ENCODE data around the gene RBM20. TPM values are rescaled to one million over a fixed set of nuclear protein-coding genes. Genes with fewer than 3 reads are reported as not detected.
A peak's percentile ranks its signal among the peaks of the same experiment; 100 is the strongest.

RBM20 gene
- total and polyA plus RNA-seq, 7 experiments from 2014 or later = 0.16 to 1.7 (median 0.37) TPM; not detected in 1

DNA sequence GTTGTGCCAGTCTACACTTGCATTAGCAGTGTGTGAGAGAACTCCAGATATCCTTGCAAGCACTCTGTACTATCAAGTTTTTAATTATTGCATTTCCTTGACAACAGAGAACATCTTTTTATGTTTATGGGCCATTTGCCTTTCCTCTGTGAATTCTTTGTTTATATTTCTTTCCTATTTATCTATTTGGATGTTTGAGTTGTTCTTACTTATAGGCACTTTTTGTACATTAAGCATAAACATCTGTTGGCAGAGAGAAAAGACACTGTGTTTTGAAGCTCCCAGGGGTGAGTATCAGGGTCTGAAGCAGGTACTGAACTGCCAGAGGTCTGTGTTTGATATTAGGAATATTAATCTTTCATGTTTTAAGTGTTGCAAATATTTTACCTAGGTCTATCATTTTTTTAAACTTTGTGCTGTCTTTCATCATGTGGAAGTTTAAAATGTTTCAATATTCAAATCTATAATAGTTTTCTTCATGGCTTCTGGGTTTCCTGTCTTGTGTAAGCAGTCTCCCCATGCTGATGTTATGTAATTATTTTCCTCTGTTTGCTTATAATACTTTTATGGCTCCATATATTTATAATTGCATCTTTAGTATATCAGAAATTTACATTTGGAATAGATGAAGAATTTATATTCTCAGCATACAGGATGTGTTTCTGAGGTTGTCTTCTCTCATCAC lies 209.9 kb downstream of the RBM20 start:
- intact Hi-C loops (cut with micrococcal nuclease) = no loop called here
- DNase-seq = no peak
- Mint-ChIP-seq H3K27me3 (no peaks in the 10 kb centered on the region), H3K4me3 (peak overlapping the region in 7 of 10 donors; percentile 17 to 67 (median 58)), H3K27ac (peak overlapping the region in 8 of 9 donors; percentile 33 to 84 (median 63)), H3K9me3 (peaks cover 0 to 4% (median 0%) of the 10 kb centered on the region in 11 donors), H3K4me1 (peaks cover 48 to 92% (median 88%) of the 10 kb centered on the region in 7 donors), H3K36me3 (peaks cover 0 to 27% (median 0%) of the 10 kb centered on the region in 5 donors)
- ChIA-PET CTCF (interaction anchor here (0.9 kb wide), 1 partner anchor 28 kb away, joined by 3 read pairs; no protein-coding TSS in a partner anchor), POLR2A (interaction anchor here (1.0 to 3.0 kb wide), 10 partner anchors 9 to 52 kb away, joined by 3 to 21 read pairs (median 8); partner anchors contain the start of gene PDCD4)
- H3K4me1 ChIP-seq (ENCODE audit: control insufficient read depth in 2 of 2, insufficient read depth in 2 of 2, low read length in 2 of 2) = peaks cover 80 to 82% of the 10 kb centered on the region in 2 donors
- no peaks in the 10 kb centered on the region for H3K27me3 ChIP-seq (ENCODE audit: control insufficient read depth in 2 of 2, insufficient read depth in 2 of 2, low read length in 2 of 2)
- H3K9me3 ChIP-seq (ENCODE audit: control insufficient read depth in 2 of 3, low read length in 3 of 3) = no peaks in the 10 kb centered on the region
- H3K36me3 ChIP-seq (ENCODE audit: control insufficient read depth in 2 of 3, insufficient read depth in 3 of 3, low read length in 3 of 3) = no peaks in the 10 kb centered on the region
- H3K27ac ChIP-seq (ENCODE audit: low read depth, low read length) = no peak overlapping the region
- H3K4me3 ChIP-seq (ENCODE audit: low read length) = no peak overlapping the region
- ATAC-seq = no peak

DNA sequence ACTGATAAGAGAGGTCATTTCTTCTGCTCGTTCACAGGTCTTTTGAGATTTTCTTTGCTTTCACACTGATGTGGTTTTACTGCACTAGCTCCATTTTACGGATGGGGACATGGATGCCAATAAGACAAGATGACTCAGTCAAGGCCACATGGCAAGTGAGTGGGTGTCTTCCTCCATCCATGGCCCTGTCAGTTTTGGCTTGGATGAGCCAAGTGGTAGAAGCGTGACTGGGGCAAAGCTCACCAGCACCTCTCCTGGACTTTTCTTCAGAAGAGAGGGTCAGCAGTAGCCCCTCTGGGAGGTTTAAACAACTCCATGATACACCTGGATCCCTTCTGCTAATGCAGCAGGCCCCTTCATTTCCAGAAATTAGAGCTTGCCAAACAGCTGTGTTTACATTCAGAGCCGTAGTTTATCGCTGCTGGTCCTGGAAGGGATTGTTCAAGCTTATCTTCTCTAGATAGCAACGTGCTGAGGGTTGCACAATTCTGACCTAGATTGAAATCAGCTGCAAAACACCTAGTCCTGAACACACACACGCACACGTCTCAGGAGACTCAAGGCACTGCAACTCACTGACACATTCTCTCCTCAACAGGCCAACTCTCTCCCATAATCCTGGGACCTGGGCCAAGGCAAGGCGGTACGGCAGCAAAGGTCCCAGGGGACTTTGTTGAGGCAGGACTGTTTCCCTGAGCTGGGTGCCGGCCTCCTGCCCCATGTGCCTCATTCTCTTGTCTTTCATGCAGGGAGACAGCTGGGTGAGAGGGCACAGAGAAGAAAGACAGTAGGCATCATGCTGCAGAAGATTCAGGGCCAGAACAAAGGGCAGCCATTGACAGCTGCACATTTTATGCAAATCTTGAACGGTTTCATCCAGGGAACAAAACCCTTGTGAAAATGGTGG lies 213.4 kb downstream of the RBM20 start:
- no peaks in the 10 kb centered on the region for H3K27me3 ChIP-seq (ENCODE audit: control insufficient read depth in 2 of 2, insufficient read depth in 2 of 2, low read length in 2 of 2)
- Mint-ChIP-seq H3K27ac (peak overlapping the region; percentile 67 to 100 (median 97)), H3K27me3 (no peaks in the 10 kb centered on the region), H3K4me1 (peaks cover 54 to 92% (median 88%) of the 10 kb centered on the region in 7 donors), H3K4me3 (peak overlapping the region in 9 of 10 donors; percentile 29 to 79 (median 65)), H3K9me3 (peaks cover 0 to 5% (median 0%) of the 10 kb centered on the region in 11 donors), H3K36me3 (peaks cover 0 to 28% (median 0%) of the 10 kb centered on the region in 5 donors)
- peak; percentile 19 for ATAC-seq
- ChIA-PET CTCF (interaction anchor here (0.6 to 4.7 kb wide), 9 partner anchors 10 to 88 kb away, joined by 3 to 22 read pairs (median 4); no protein-coding TSS in a partner anchor), POLR2A (interaction anchor here (0.7 to 6.7 kb wide), 17 partner anchors 10 to 54 kb away, joined by 3 to 76 read pairs (median 5); partner anchors contain the start of gene PDCD4)
- no peaks in the 10 kb centered on the region for H3K36me3 ChIP-seq (ENCODE audit: control insufficient read depth in 2 of 3, insufficient read depth in 3 of 3, low read length in 3 of 3)
- no peak overlapping the region for H3K4me3 ChIP-seq (ENCODE audit: low read length)
- H3K9me3 ChIP-seq (ENCODE audit: control insufficient read depth in 2 of 3, low read length in 3 of 3) = no peaks in the 10 kb centered on the region
- H3K4me1 ChIP-seq (ENCODE audit: control insufficient read depth in 2 of 2, insufficient read depth in 2 of 2, low read length in 2 of 2) = peaks cover 81 to 89% of the 10 kb centered on the region in 2 donors
- no peak for DNase-seq
- intact Hi-C loops (cut with micrococcal nuclease) = no loop called here
- peak overlapping the region; percentile 83 for H3K27ac ChIP-seq (ENCODE audit: low read depth, low read length)

DNA sequence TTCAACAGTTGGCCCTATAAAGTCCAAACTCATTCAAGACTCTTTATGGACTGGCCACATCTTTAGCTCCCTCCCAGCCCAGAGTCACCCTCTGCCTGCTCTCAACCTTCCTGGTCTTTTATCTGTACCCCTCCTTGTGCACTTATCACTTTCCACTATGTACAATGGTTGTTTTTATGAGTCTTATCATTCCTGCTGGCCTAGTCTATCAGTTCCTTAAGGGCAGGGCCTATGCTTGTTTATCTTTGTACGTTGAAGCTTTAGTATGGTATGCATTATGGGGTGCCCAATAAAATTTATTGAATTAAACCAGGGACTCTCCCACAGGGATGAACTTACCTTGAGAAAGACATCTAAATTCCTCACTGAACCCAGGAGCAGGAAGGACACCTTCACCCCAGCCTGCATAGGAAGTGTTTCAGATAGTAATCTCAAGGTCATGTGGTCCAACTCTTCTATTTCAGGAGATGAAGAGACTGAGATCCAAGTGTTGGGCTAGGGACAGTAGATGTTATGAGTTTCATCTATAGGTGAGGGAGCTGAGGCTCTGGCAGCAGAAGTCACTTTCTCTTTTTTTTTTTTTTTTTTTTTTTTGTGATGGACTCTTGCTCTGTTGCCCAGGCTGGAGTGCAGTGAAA lies 214.3 kb downstream of the RBM20 start:
- intact Hi-C loops (cut with micrococcal nuclease) = no loop called here

GRCh38 chr10:110859206-110859972 lies 215.3 kb downstream of the RBM20 start:
- CTCF ChIA-PET = interaction anchor here (1.0 to 4.7 kb wide), 4 partner anchors 9 to 56 kb away, joined by 3 to 22 read pairs (median 10); no protein-coding TSS in a partner anchor
- no peak for DNase-seq
- H3K9me3 Mint-ChIP-seq = peaks cover 0 to 5% (median 0%) of the 10 kb centered on the region in 11 donors
- H3K4me1 Mint-ChIP-seq = peaks cover 55 to 92% (median 88%) of the 10 kb centered on the region in 7 donors
- Histone ChIP-seq H3K27me3 (ENCODE audit: control insufficient read depth in 2 of 2, insufficient read depth in 2 of 2, low read length in 2 of 2) (no peaks in the 10 kb centered on the region), H3K36me3 (ENCODE audit: control insufficient read depth in 2 of 3, insufficient read depth in 3 of 3, low read length in 3 of 3) (no peaks in the 10 kb centered on the region), H3K4me3 (ENCODE audit: low read length) (peak overlapping the region; percentile 1), H3K27ac (ENCODE audit: low read depth, low read length) (peak overlapping the region; percentile 83), H3K9me3 (ENCODE audit: control insufficient read depth in 2 of 3, low read length in 3 of 3) (no peaks in the 10 kb centered on the region), H3K4me1 (ENCODE audit: control insufficient read depth in 2 of 2, insufficient read depth in 2 of 2, low read length in 2 of 2) (peaks cover 82 to 89% of the 10 kb centered on the region in 2 donors)
- H3K27ac Mint-ChIP-seq = peak overlapping the region; percentile 94 to 100 (median 97)
- ATAC-seq = no peak
- intact Hi-C loops (cut with micrococcal nuclease) = no loop called here
- H3K27me3 Mint-ChIP-seq = no peaks in the 10 kb centered on the region
- peaks cover 0 to 35% (median 0%) of the 10 kb centered on the region in 5 donors for H3K36me3 Mint-ChIP-seq
- H3K4me3 Mint-ChIP-seq = peak overlapping the region; percentile 7 to 79 (median 68)
- POLR2A ChIA-PET = interaction anchor here (0.7 to 6.7 kb wide), 14 partner anchors 8 to 649 kb away, joined by 3 to 76 read pairs (median 6); partner anchors contain the start of genes BBIP1 and PDCD4

More for the DNA sequence above, 214.3 kb downstream of the RBM20 start:
- ATAC-seq (no peak), DNase-seq (no peak)
- Mint-ChIP-seq H3K4me1 (peaks cover 56 to 92% (median 88%) of the 10 kb centered on the region in 7 donors), H3K36me3 (peaks cover 0 to 33% (median 0%) of the 10 kb centered on the region in 5 donors), H3K4me3 (peak overlapping the region; percentile 42 to 79 (median 66)), H3K27me3 (no peaks in the 10 kb centered on the region), H3K9me3 (peaks cover 0 to 5% (median 0%) of the 10 kb centered on the region in 11 donors), H3K27ac (peak overlapping the region; percentile 67 to 100 (median 97))
- peaks cover 81 to 89% of the 10 kb centered on the region in 2 donors for H3K4me1 ChIP-seq (ENCODE audit: control insufficient read depth in 2 of 2, insufficient read depth in 2 of 2, low read length in 2 of 2)
- no peak overlapping the region for H3K4me3 ChIP-seq (ENCODE audit: low read length)
- ChIA-PET POLR2A (interaction anchor here (0.7 to 6.7 kb wide), 20 partner anchors 9 to 648 kb away, joined by 3 to 76 read pairs (median 5); partner anchors contain the start of genes BBIP1 and PDCD4), CTCF (interaction anchor here (0.6 to 4.7 kb wide), 9 partner anchors 9 to 89 kb away, joined by 3 to 22 read pairs (median 4); no protein-coding TSS in a partner anchor)
- no peaks in the 10 kb centered on the region for H3K36me3 ChIP-seq (ENCODE audit: control insufficient read depth in 2 of 3, insufficient read depth in 3 of 3, low read length in 3 of 3)
- peak overlapping the region; percentile 83 for H3K27ac ChIP-seq (ENCODE audit: low read depth, low read length)
- H3K9me3 ChIP-seq (ENCODE audit: control insufficient read depth in 2 of 3, low read length in 3 of 3) = no peaks in the 10 kb centered on the region
- no peaks in the 10 kb centered on the region for H3K27me3 ChIP-seq (ENCODE audit: control insufficient read depth in 2 of 2, insufficient read depth in 2 of 2, low read length in 2 of 2)

DNA sequence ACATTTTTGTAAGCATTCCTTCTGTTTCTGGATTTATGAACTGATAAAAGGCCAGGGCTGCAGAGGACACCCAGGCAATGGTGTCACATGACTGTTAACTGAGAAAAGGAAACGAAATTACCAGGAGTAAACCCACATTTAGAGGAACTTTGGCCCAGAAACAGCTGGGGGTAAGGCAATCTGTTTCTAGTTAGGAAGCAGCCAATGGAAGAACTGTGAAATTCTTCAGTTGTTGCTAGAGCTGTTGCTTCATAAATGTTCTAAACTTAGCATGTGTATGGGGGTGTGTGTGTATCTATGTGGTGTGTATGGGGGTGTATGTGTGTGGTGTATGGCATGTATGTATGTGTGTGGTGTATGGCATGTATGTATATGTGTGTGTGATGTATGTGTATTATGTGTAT lies 215.8 kb downstream of the RBM20 start:
- Histone ChIP-seq H3K9me3 (ENCODE audit: control insufficient read depth in 2 of 3, low read length in 3 of 3) (no peaks in the 10 kb centered on the region), H3K27me3 (ENCODE audit: control insufficient read depth in 2 of 2, insufficient read depth in 2 of 2, low read length in 2 of 2) (no peaks in the 10 kb centered on the region), H3K4me3 (ENCODE audit: low read length) (peak overlapping the region; percentile 1), H3K27ac (ENCODE audit: low read depth, low read length) (peak overlapping the region; percentile 83), H3K36me3 (ENCODE audit: control insufficient read depth in 2 of 3, insufficient read depth in 3 of 3, low read length in 3 of 3) (no peaks in the 10 kb centered on the region), H3K4me1 (ENCODE audit: control insufficient read depth in 2 of 2, insufficient read depth in 2 of 2, low read length in 2 of 2) (peaks cover 80 to 88% of the 10 kb centered on the region in 2 donors)
- peak overlapping the region; percentile 94 to 100 (median 97) for H3K27ac Mint-ChIP-seq
- H3K9me3 Mint-ChIP-seq = peaks cover 0 to 5% (median 0%) of the 10 kb centered on the region in 11 donors
- H3K27me3 Mint-ChIP-seq = no peaks in the 10 kb centered on the region
- POLR2A ChIA-PET = interaction anchor here (1.0 to 6.7 kb wide), 15 partner anchors 7 to 119 kb away, joined by 3 to 76 read pairs (median 8); partner anchors contain the start of gene PDCD4
- peaks cover 60 to 92% (median 88%) of the 10 kb centered on the region in 7 donors for H3K4me1 Mint-ChIP-seq
- ATAC-seq (no peak), DNase-seq (no peak)
- intact Hi-C loops (cut with micrococcal nuclease) = loop anchor here (1.0 to 10.0 kb wide), 10 partner anchors 8 to 935 kb away; partner anchors contain the start of genes ADD3 (in 1 of the 2), DUSP5 (in 1 of the 2), PDCD4 (in 1 of the 2) and XPNPEP1 (in 1 of the 2)
- CTCF ChIA-PET = interaction anchor here (1.7 to 4.7 kb wide), 4 partner anchors 10 to 57 kb away, joined by 3 to 22 read pairs (median 10); partner anchors contain the start of gene PDCD4
- H3K36me3 Mint-ChIP-seq = peaks cover 0 to 32% (median 0%) of the 10 kb centered on the region in 5 donors
- peak overlapping the region; percentile 7 to 79 (median 68) for H3K4me3 Mint-ChIP-seq
